ENCODE data around the gene ZC3H14. TPM values are rescaled to one million over a fixed set of nuclear protein-coding genes. Genes with fewer than 3 reads are reported as not detected.

Gene ZC3H14
- total RNA-seq, 2 donors from 2014 or later = 34.6 to 61.9 TPM

GRCh38 chr14:88542857-88543795, 19.7 kb upstream of the ZC3H14 start:
- Mint-ChIP-seq H3K4me1 (ENCODE audit: low read depth in 2 of 2) (no peaks in the 10 kb centered on the region), H3K36me3 (no peaks in the 10 kb centered on the region), H3K9me3 (no peaks in the 10 kb centered on the region), H3K27ac (no peak overlapping the region), H3K4me3 (no peak overlapping the region), H3K27me3 (peaks cover 17 to 20% of the 10 kb centered on the region in 2 donors)
- DNase-seq (ENCODE audit: low spot score) (no peak), ATAC-seq (no peak)

- H3K4me1 Mint-ChIP-seq (ENCODE audit: low read depth in 2 of 2) = no peaks in the 10 kb centered on the region
- no peaks in the 10 kb centered on the region for H3K36me3 Mint-ChIP-seq
- ATAC-seq (no peak), DNase-seq (ENCODE audit: low spot score) (no peak)
- H3K4me3 Mint-ChIP-seq = no peak overlapping the region
- no peaks in the 10 kb centered on the region for H3K9me3 Mint-ChIP-seq
- H3K27me3 Mint-ChIP-seq = peaks cover 14 to 18% of the 10 kb centered on the region in 2 donors
- H3K27ac Mint-ChIP-seq = no peak overlapping the region
Measured at GRCh38 chr14:88545256-88545655, 17.6 kb upstream of the ZC3H14 start.

GRCh38 chr14:88546621-88547385, 16.0 kb upstream of the ZC3H14 start:
- peaks cover 14 to 16% of the 10 kb centered on the region in 2 donors for H3K27me3 Mint-ChIP-seq
- ATAC-seq = no peak
- peaks cover 0 to 2% of the 10 kb centered on the region in 2 donors for H3K4me1 Mint-ChIP-seq (ENCODE audit: low read depth in 2 of 2)

GRCh38 chr14:88547386-88547780, 15.5 kb upstream of the ZC3H14 start:
- no peak for ATAC-seq
- Mint-ChIP-seq H3K4me1 (ENCODE audit: low read depth in 2 of 2) (peaks cover 0 to 8% of the 10 kb centered on the region in 2 donors), H3K36me3 (no peaks in the 10 kb centered on the region), H3K27me3 (peaks cover 12% of the 10 kb centered on the region in 2 donors), H3K27ac (no peak overlapping the region), H3K9me3 (no peaks in the 10 kb centered on the region), H3K4me3 (no peak overlapping the region)
- no peak for DNase-seq (ENCODE audit: low spot score)

More at GRCh38 chr14:88546621-88547385, 16.0 kb upstream of the ZC3H14 start:
- H3K36me3 Mint-ChIP-seq = no peaks in the 10 kb centered on the region
- no peaks in the 10 kb centered on the region for H3K9me3 Mint-ChIP-seq
- no peak overlapping the region for H3K4me3 Mint-ChIP-seq
- H3K27ac Mint-ChIP-seq = no peak overlapping the region
- DNase-seq (ENCODE audit: low spot score) = no peak

- Mint-ChIP-seq H3K4me1 (ENCODE audit: low read depth in 2 of 2) (peaks cover 9 to 15% of the 10 kb centered on the region in 2 donors), H3K27me3 (peaks cover 17 to 24% of the 10 kb centered on the region in 2 donors), H3K9me3 (no peaks in the 10 kb centered on the region), H3K27ac (no peak overlapping the region), H3K36me3 (no peaks in the 10 kb centered on the region), H3K4me3 (no peak overlapping the region)
- no peak for DNase-seq (ENCODE audit: low spot score)
- no peak for ATAC-seq
Measured at GRCh38 chr14:88550078-88550477, 12.8 kb upstream of the ZC3H14 start.

- Mint-ChIP-seq H3K27me3 (peaks cover 25 to 36% of the 10 kb centered on the region in 2 donors), H3K4me1 (ENCODE audit: low read depth in 2 of 2) (peaks cover 11 to 20% of the 10 kb centered on the region in 2 donors), H3K36me3 (no peaks in the 10 kb centered on the region), H3K4me3 (peak overlapping the region; percentile 59), H3K27ac (no peak overlapping the region), H3K9me3 (no peaks in the 10 kb centered on the region)
- DNase-seq (ENCODE audit: low spot score) (peak; percentile 77), ATAC-seq (peak; percentile 72 to 86)
Measured at GRCh38 chr14:88551094-88551870, 11.6 kb upstream of the ZC3H14 start.

GRCh38 chr14:88551980-88552431, 10.8 kb upstream of the ZC3H14 start:
- Mint-ChIP-seq H3K27ac (no peak overlapping the region), H3K4me1 (ENCODE audit: low read depth in 2 of 2) (peaks cover 11 to 27% of the 10 kb centered on the region in 2 donors), H3K36me3 (no peaks in the 10 kb centered on the region), H3K9me3 (no peaks in the 10 kb centered on the region), H3K4me3 (peak overlapping the region; percentile 59), H3K27me3 (peaks cover 29 to 43% of the 10 kb centered on the region in 2 donors)
- ATAC-seq = no peak
- no peak for DNase-seq (ENCODE audit: low spot score)

GRCh38 chr14:88552876-88553275, 10.0 kb upstream of the ZC3H14 start:
- H3K9me3 Mint-ChIP-seq = no peaks in the 10 kb centered on the region
- H3K27me3 Mint-ChIP-seq = peaks cover 27 to 44% of the 10 kb centered on the region in 2 donors
- H3K4me3 Mint-ChIP-seq = no peak overlapping the region
- peaks cover 11 to 28% of the 10 kb centered on the region in 2 donors for H3K4me1 Mint-ChIP-seq (ENCODE audit: low read depth in 2 of 2)
- no peaks in the 10 kb centered on the region for H3K36me3 Mint-ChIP-seq
- no peak overlapping the region for H3K27ac Mint-ChIP-seq
- DNase-seq (ENCODE audit: low spot score) (no peak), ATAC-seq (no peak)

- ATAC-seq (no peak), DNase-seq (ENCODE audit: low spot score) (no peak)
- Mint-ChIP-seq H3K36me3 (no peaks in the 10 kb centered on the region), H3K4me1 (ENCODE audit: low read depth in 2 of 2) (peaks cover 11 to 28% of the 10 kb centered on the region in 2 donors), H3K27ac (no peak overlapping the region), H3K9me3 (no peaks in the 10 kb centered on the region), H3K27me3 (peaks cover 23 to 47% of the 10 kb centered on the region in 2 donors), H3K4me3 (peak overlapping the region; percentile 75)
Measured at GRCh38 chr14:88553886-88554456, 8.9 kb upstream of the ZC3H14 start.

- no peaks in the 10 kb centered on the region for H3K9me3 Mint-ChIP-seq
- peaks cover 26 to 50% of the 10 kb centered on the region in 2 donors for H3K27me3 Mint-ChIP-seq
- no peak within 1 kb of the TSS for H3K27ac Mint-ChIP-seq
Measured at GRCh38 chr14:88554457-88555286, 8.2 kb upstream of the ZC3H14 start, which contains the start of gene PTPN21. Gene PTPN21, minus strand, starts transcription at chr14:88555007. Its CDS starts 4,590 bp downstream, at chr14:88550417.

GRCh38 chr14:88556581-88556980, 6.3 kb upstream of the ZC3H14 start:
- peaks cover 11 to 28% of the 10 kb centered on the region in 2 donors for H3K4me1 Mint-ChIP-seq (ENCODE audit: low read depth in 2 of 2)
- no peak for ATAC-seq
- no peaks in the 10 kb centered on the region for H3K36me3 Mint-ChIP-seq
- no peak overlapping the region for H3K4me3 Mint-ChIP-seq
- H3K9me3 Mint-ChIP-seq = no peaks in the 10 kb centered on the region
- no peak overlapping the region for H3K27ac Mint-ChIP-seq
- DNase-seq (ENCODE audit: low spot score) = no peak
- peaks cover 26 to 50% of the 10 kb centered on the region in 2 donors for H3K27me3 Mint-ChIP-seq

More at GRCh38 chr14:88554457-88555286, 8.2 kb upstream of the ZC3H14 start, which contains the start of gene PTPN21:
- ATAC-seq (peak; percentile 72 to 75), DNase-seq (ENCODE audit: low spot score) (peak; percentile 66)
- H3K4me3 Mint-ChIP-seq = peak within 1 kb of the TSS; percentile 75
- peaks cover 11 to 28% of the 10 kb centered on the region in 2 donors for H3K4me1 Mint-ChIP-seq (ENCODE audit: low read depth in 2 of 2)
- no peaks in the 10 kb centered on the region for H3K36me3 Mint-ChIP-seq

GRCh38 chr14:88559852-88560251, 3.0 kb upstream of the ZC3H14 start:
- peaks cover 22 to 36% of the 10 kb centered on the region in 2 donors for H3K4me1 Mint-ChIP-seq (ENCODE audit: low read depth in 2 of 2)
- DNase-seq (ENCODE audit: low spot score) = no peak
- no peak overlapping the region for H3K4me3 Mint-ChIP-seq
- no peak for ATAC-seq
- H3K36me3 Mint-ChIP-seq = no peaks in the 10 kb centered on the region
- H3K27ac Mint-ChIP-seq = no peak overlapping the region
- no peaks in the 10 kb centered on the region for H3K9me3 Mint-ChIP-seq
- peaks cover 21 to 27% of the 10 kb centered on the region in 2 donors for H3K27me3 Mint-ChIP-seq

Data from natural killer cell treated with Interleukin-12 subunit alpha and Interleukin-12 subunit beta and Interleukin-15 and Interleukin-18, amount 100 ng/mL, for 72 hours (primary cell).